Heart right ventricle (tissue), 16 donors: ENCODE results near the gene CCDC137. TPM values are rescaled to one million over a fixed set of nuclear protein-coding genes. Genes with fewer than 3 reads are reported as not detected.
A peak's percentile ranks its signal among the peaks of the same experiment; 100 is the strongest.

ENCODE experiments used
- ATAC-seq, 8 donors: fragments of 200-7000 bp; cut with Tn5 transposase; one replicate each; pipeline ENCODE4 v1.9.1; 2020; ENCODE audit warnings: mild to moderate bottlenecking in 8 of 8, moderate library complexity in 8 of 8, moderate number of reproducible peaks in 1 of 8
- DNase-seq, 2 donors: peaks; one replicate each; pipeline ENCODE4 v3.0.0-alpha.2; 2020
- H3K27ac ChIP-seq, 10 donors: fragments of 200-600 bp; sonication (generic) in 2 of 10; one replicate each; pipeline versions ENCODE4 v1.5.0 to v1.8.0; 2020 to 2022; ENCODE audit warnings: mild to moderate bottlenecking in 3 of 10
- H3K27me3 ChIP-seq, 7 donors: fragments of 200-600 bp; one replicate each; pipeline ENCODE4 v1.8.0; 2021 to 2022; ENCODE audit warnings: mild to moderate bottlenecking in 2 of 7
- H3K36me3 ChIP-seq, 9 donors: fragments of 200-600 bp; sonication (generic) in 1 of 9; one replicate each; pipeline versions ENCODE4 v1.5.0 to v1.8.0; 2020 to 2022; ENCODE audit warnings: mild to moderate bottlenecking in 2 of 9
- H3K4me1 ChIP-seq, 9 donors: fragments of 200-600 bp; sonication (generic) in 1 of 9; one replicate each; pipeline versions ENCODE4 v1.5.0 to v1.8.0; 2020 to 2022; ENCODE audit warnings: mild to moderate bottlenecking in 4 of 9
- H3K4me3 ChIP-seq, 10 donors: fragments of 200-600 bp; sonication (generic) in 2 of 10; one replicate each; pipeline versions ENCODE4 v1.5.0 to v1.8.0; 2020 to 2022; ENCODE audit warnings: mild to moderate bottlenecking in 7 of 10, moderate library complexity in 2 of 10
- H3K9me3 ChIP-seq, 11 donors: fragments of 200-600 bp in 10 of 11; sonication (generic) in 2 of 11; one replicate each; pipeline versions ENCODE4 v1.5.0 to v1.8.0; 2013 to 2022; ENCODE audit warnings: mild to moderate bottlenecking in 2 of 11, control low read depth in 1 of 11, moderate library complexity in 1 of 11
- WGBS, 2 donors: extraction: QIAGEN DNeasy Blood & Tissue Kit; methylation state at CpG; one replicate each; pipeline ENCODE4 v1.1.7; 2013; ENCODE audit warnings: inconsistent platforms in 1 of 2; 5-methylcytosine and 5-hydroxymethylcytosine counted together
- intact Hi-C, 10 donors: fragments of 100-400 bp; cut with DNase I; formaldehyde crosslinking; loops; one replicate each; pipeline versions ENCODE4 v1.11.1 to v1.14.2; 2022
- polyA plus RNA-seq, 2 donors: library from polyadenylated mRNA; stranded (reverse); fragments of 200-250 nt; gene quantifications; one replicate each; pipeline ENCODE4 v1.2.3, GENCODE V29; 2013
- total RNA-seq, 10 donors: library from RNA; stranded (reverse); fragmentation: NEBNext Ultra II Directional in 3 of 10; extraction: Animal tissue kit (Norgen Biotek cat#: 25700) in 3 of 10; gene quantifications; one replicate each; pipeline versions ENCODE4 v1.2.1 to v1.2.4, GENCODE V29; 2021 to 2023
- TF ChIP-seq, protein P1 (sequence below), 9 donors: fragments of 200-600 bp; sonication (generic) in 2 of 9; IDR thresholded peaks; one replicate each; pipeline versions ENCODE4 v1.5.0 to v1.8.0; 2021 to 2022; ENCODE audit warnings: antibody characterized with exemption in 9 of 9, mild to moderate bottlenecking in 5 of 9, moderate library complexity in 1 of 9
- donor health status: Arrhythmogenic right ventricular cardiomyopathy.
- donor health status: ischemic (EF 13 %, LVEDD 7.1; RV severe dilation, severe dysfunction).
- donor health status: healthy with polysubstance abuse.
- donor health status: DM: no; HTN: yes; CAD: no.
- donor health status: DM: no; HTN: no; CAD: no.
- donor health status: ischemic (EF 25% LVEDD 6.9; RV normal size, moderate dysfunction).
- donor health status: ischemic (EF 25% LVEDD 5.7; RV mildly dilated, moderate dysfunction).
- donor health status: healthy.
- donor health status: DM: yes; HTN: yes; CAD: no.
- donor health status: Ischemic cardiomyopathy.
- donor health status: ischemic (EF 35%, LVEDD 5.7; RV mildly dilated, moderate dysfunction).
- donor health status: nonischemic (EF 11% LVEDD 7.7; RV severe dilation, severe dysfunction).
- donor health status: DM: yes; HTN: yes; CAD: no.
- donor health status: PGD.
- donor health status: ischemic (EF 29% LVEDD 5.4; RV normal size, mild dysfunction).
- donor health status: nonischemic (EF 23%, LVEDD 6.1; RV moderate dilation, normal function).

CCDC137 gene
- total and polyA plus RNA-seq, 12 donors: 3.4 to 14.4 (median 5.5) TPM

DNA sequence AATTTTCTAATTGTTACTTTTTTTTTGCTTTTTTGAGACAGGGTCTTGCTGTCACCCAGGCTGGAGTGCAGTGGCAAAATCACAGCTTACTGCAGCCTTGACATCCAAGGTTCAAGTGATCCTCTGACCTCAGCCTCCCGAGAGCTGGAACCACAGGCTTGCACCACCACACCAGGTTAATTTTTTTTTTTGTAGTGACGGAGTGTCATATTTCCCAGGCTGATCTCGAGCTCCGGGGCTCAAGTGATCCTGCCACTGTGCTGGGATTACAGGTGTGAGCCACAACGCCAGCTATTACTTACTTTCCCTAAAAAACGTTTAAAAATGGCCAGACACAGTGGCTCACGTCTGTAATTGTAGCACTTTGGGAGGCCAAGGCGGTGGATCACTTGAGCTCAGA is 36.3 kb upstream of the CCDC137 start:
- peaks cover 0 to 74% (median 41%) of the 10 kb centered on the region in 9 donors for H3K36me3 ChIP-seq
- H3K4me3 ChIP-seq: no peak overlapping the region
- intact Hi-C loops: no loop called here
- TF ChIP-seq, protein P1, sequence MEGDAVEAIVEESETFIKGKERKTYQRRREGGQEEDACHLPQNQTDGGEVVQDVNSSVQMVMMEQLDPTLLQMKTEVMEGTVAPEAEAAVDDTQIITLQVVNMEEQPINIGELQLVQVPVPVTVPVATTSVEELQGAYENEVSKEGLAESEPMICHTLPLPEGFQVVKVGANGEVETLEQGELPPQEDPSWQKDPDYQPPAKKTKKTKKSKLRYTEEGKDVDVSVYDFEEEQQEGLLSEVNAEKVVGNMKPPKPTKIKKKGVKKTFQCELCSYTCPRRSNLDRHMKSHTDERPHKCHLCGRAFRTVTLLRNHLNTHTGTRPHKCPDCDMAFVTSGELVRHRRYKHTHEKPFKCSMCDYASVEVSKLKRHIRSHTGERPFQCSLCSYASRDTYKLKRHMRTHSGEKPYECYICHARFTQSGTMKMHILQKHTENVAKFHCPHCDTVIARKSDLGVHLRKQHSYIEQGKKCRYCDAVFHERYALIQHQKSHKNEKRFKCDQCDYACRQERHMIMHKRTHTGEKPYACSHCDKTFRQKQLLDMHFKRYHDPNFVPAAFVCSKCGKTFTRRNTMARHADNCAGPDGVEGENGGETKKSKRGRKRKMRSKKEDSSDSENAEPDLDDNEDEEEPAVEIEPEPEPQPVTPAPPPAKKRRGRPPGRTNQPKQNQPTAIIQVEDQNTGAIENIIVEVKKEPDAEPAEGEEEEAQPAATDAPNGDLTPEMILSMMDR (IDR thresholded peaks at IDR 0.05): no peak
- H3K27me3 ChIP-seq: no peaks in the 10 kb centered on the region
- no peak overlapping the region for H3K27ac ChIP-seq
- no peak for ATAC-seq
- WGBS, 2 donors: 83 to 85% methylated on average over 8 of the region's 8 CpGs
- DNase-seq: no peak
- no peaks in the 10 kb centered on the region for H3K9me3 ChIP-seq
- peaks cover 2 to 33% (median 22%) of the 10 kb centered on the region in 9 donors for H3K4me1 ChIP-seq

DNA sequence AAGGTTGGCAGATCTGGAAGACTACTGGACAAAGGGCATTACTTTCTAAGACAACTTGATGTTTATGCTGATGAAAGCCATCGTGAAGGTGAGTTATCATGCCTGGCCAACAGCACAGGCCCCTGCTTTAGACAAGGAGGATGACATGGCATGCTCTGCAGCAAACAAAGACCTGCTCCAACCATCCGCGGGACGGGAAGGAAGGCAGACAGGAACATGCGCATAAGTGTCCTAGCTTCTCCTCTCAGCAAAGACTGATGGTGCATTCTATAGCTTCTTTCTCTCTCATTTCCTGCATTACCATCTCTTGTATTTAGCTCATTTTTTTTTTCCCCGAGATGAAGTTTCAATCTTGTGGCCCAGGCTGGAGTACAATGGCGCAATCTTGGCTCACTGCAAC is 35.1 kb upstream of the CCDC137 start:
- TF ChIP-seq, protein P1 (IDR thresholded peaks at IDR 0.05): no peak
- DNase-seq (no peak), ATAC-seq (no peak)
- intact Hi-C loops: no loop called here
- no peaks in the 10 kb centered on the region for H3K27me3 ChIP-seq
- H3K36me3 ChIP-seq: peaks cover 0 to 61% (median 29%) of the 10 kb centered on the region in 9 donors
- 68 to 69% methylated on average over 7 of the region's 7 CpGs for WGBS, 2 donors
- no peak overlapping the region for H3K4me3 ChIP-seq
- peaks cover 6 to 45% (median 30%) of the 10 kb centered on the region in 9 donors for H3K4me1 ChIP-seq
- H3K27ac ChIP-seq: no peak overlapping the region
- no peaks in the 10 kb centered on the region for H3K9me3 ChIP-seq

DNA sequence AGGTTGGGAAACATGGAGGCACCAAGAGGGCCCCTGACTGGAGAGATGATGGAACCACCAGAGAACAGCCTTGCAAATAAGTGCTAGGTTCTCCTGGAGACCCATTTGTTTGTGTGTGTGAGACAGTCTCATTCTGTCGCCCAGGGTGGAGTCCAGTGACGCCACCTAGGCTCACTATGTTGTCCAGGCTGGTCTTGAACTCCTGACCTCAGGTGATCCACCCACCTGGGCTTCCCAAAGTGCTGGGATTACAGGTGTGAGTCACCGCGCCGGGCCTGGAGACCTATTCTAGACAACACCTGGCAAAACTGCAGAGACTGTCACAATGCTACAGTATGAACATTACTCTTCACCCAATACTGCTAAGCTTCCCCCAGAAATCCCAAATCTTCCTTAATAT is 31.1 kb upstream of the CCDC137 start:
- WGBS, 2 donors: 89 to 96% methylated on average over 5 of the region's 5 CpGs
- ATAC-seq: no peak
- H3K27ac ChIP-seq: peak overlapping the region in 6 of 10 donors; percentile 92 to 99 (median 96)
- H3K36me3 ChIP-seq: peaks cover 0 to 22% (median 0%) of the 10 kb centered on the region in 9 donors
- no peaks in the 10 kb centered on the region for H3K27me3 ChIP-seq
- peak overlapping the region in 9 of 10 donors; percentile 51 to 99 (median 89) for H3K4me3 ChIP-seq
- TF ChIP-seq, protein P1 (IDR thresholded peaks at IDR 0.05): no peak
- DNase-seq: no peak
- intact Hi-C loops: no loop called here
- H3K9me3 ChIP-seq: no peaks in the 10 kb centered on the region
- H3K4me1 ChIP-seq: peaks cover 6 to 52% (median 34%) of the 10 kb centered on the region in 9 donors

DNA sequence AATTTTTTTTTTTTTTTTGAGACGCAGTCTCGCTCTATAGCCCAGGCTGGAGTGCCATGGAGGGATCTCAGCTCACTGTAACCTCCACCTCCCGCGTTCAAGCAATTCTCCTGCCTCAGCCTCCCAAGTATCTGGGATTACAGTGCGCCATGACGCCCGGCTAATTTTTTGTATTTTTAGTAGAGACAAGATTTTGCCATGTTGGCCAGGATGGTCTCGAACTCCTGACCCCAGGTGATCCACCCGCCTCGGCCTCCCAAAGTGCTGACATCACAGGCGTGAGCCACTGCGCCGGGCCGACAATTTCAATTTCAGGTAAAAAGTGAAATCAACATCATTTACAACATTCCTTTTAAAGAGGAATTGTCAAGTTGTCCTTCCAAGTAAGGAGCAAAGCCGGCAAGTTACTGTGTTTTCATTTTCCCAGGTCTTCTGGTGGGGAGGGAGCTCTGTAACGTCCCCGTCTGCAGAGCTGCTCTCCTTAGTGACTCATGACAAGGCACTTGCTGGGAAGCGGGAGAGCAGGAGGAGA is 30.5 kb upstream of the CCDC137 start:
- Histone ChIP-seq H3K4me1 (peaks cover 6 to 52% (median 34%) of the 10 kb centered on the region in 9 donors), H3K9me3 (no peaks in the 10 kb centered on the region), H3K36me3 (peaks cover 0 to 17% (median 0%) of the 10 kb centered on the region in 9 donors), H3K27me3 (no peaks in the 10 kb centered on the region), H3K4me3 (peak overlapping the region; percentile 51 to 99 (median 90)), H3K27ac (peak overlapping the region; percentile 82 to 99 (median 96))
- 32 to 38% methylated on average over 18 of the region's 18 CpGs for WGBS, 2 donors
- intact Hi-C loops: loop anchor here in 1 of 10 donors (2.0 kb wide), 1 partner anchor 31 kb away; the partner anchor contains the start of genes CCDC137 and OXLD1
- no peak for ATAC-seq
- TF ChIP-seq, protein P1 (IDR thresholded peaks at IDR 0.05): no peak
- no peak for DNase-seq
